HepG2 (cell line): ENCODE data around the gene ISG20L2. TPM values are rescaled to one million over a fixed set of nuclear protein-coding genes. Genes with fewer than 3 reads are reported as not detected.

Experiments
- ATF2 ChIP-seq: sonication (generic); formaldehyde crosslinking; IDR thresholded peaks from 2 replicates; pipeline ENCODE4 v1.4.0; 2020; ENCODE audit warnings: missing genetic modification reagents
- BRD4 ChIP-seq: sonication (generic); formaldehyde crosslinking; IDR thresholded peaks from 2 replicates; pipeline ENCODE4 v1.4.0; 2020; ENCODE audit warnings: missing genetic modification reagents
- HBP1 ChIP-seq: IDR thresholded peaks from 2 replicates; pipeline ENCODE4 v1.6.1; 2016; ENCODE audit warnings: low read depth, control low read depth
- IKZF4 ChIP-seq: sonication (generic); formaldehyde crosslinking; IDR thresholded peaks from 2 replicates; pipeline ENCODE4 v1.5.1; 2020; ENCODE audit warnings: borderline replicate concordance, mild to moderate bottlenecking, low read depth, missing genetic modification reagents; ENCODE audit errors: not compliant biosample characterization
- IKZF5 ChIP-seq: IDR thresholded peaks from 2 replicates; pipeline ENCODE4 v1.6.1; 2018; ENCODE audit warnings: missing genetic modification reagents, mild to moderate bottlenecking, missing compliant biosample characterization
- MAFK ChIP-seq, 2 experiments: IDR thresholded peaks in 1 of 2; conservative IDR thresholded peaks in 1 of 2; 2 replicates each; pipeline ENCODE4 v1.6.1; 2011; ENCODE audit warnings: improper control_type of control experiment in 2 of 2, low read length in 2 of 2
- MAZ ChIP-seq, 2 experiments: sonication (generic) in 1 of 2; formaldehyde crosslinking in 1 of 2; IDR thresholded peaks; 2 replicates each; pipeline versions ENCODE4 v1.5.0 to v1.6.1; 2012 to 2020; ENCODE audit warnings: low read depth in 2 of 2, mild to moderate bottlenecking in 2 of 2, borderline replicate concordance in 1 of 2, improper control_type of control experiment in 1 of 2, low read length in 1 of 2, missing genetic modification reagents in 1 of 2, moderate library complexity in 1 of 2
- MED13 ChIP-seq: sonication (generic); formaldehyde crosslinking; IDR thresholded peaks from 2 replicates; pipeline ENCODE4 v1.5.0; 2020; ENCODE audit warnings: missing genetic modification reagents
- MIXL1 ChIP-seq: IDR thresholded peaks from 2 replicates; pipeline ENCODE4 v1.6.1; 2016
- U2AF1 ChIP-seq: fragments of 200-400 bp; formaldehyde crosslinking; optimal IDR thresholded peaks from 2 replicates; pipeline ENCODE3; 2017; ENCODE audit warnings: mild to moderate bottlenecking, low read depth, low read length
- ZNF143 ChIP-seq: sonication (generic); formaldehyde crosslinking; IDR thresholded peaks from 2 replicates; pipeline ENCODE4 v1.4.0; 2020; ENCODE audit warnings: missing genetic modification reagents
- ZNF17 ChIP-seq: sonication (generic); formaldehyde crosslinking; IDR thresholded peaks from 2 replicates; pipeline ENCODE4 v1.5.0; 2020; ENCODE audit warnings: mild to moderate bottlenecking, missing genetic modification reagents
- ZNF891 ChIP-seq: sonication (generic); formaldehyde crosslinking; IDR thresholded peaks from 2 replicates; pipeline ENCODE4 v1.5.0; 2020; ENCODE audit warnings: mild to moderate bottlenecking, missing genetic modification reagents
- ZSCAN21 ChIP-seq: sonication (generic); formaldehyde crosslinking; IDR thresholded peaks from 2 replicates; pipeline ENCODE4 v1.8.0; 2022; ENCODE audit warnings: mild to moderate bottlenecking, missing genetic modification reagents, moderate library complexity, borderline replicate concordance
- polyA plus RNA-seq, 8 experiments: library from polyadenylated mRNA; depleted of rRNA in 3 of 8; stranded (reverse) in 7 of 8; unstranded in 1 of 8; fragments of >200 nt; fragmentation: Illumina TruSeq in 4 of 8; extraction: Trizol in 4 of 8; gene quantifications; 2 replicates each; pipeline versions ENCODE4 v1.2.1 to v1.2.3, GENCODE V29; 2011 to 2016; ENCODE audit warnings: low read depth in 4 of 8, missing spikeins in 1 of 8, mixed read lengths in 1 of 8; ENCODE audit not compliant: insufficient read depth in 1 of 8
- total RNA-seq, 5 experiments: library from RNA; depleted of rRNA; stranded (reverse); fragments of >200 nt; fragmentation: Illumina TruSeq; extraction: Trizol; gene quantifications; 2 replicates each; pipeline ENCODE4 v1.2.3, GENCODE V29; 2016; ENCODE audit warnings: low read depth in 1 of 5
- TF ChIP-seq, protein P1 (sequence below): IDR thresholded peaks from 2 replicates; pipeline ENCODE4 v1.6.1; 2016; ENCODE audit warnings: missing compliant biosample characterization, missing genetic modification reagents, borderline replicate concordance
- TF ChIP-seq, protein P2 (sequence below): sonication (generic); formaldehyde crosslinking; IDR thresholded peaks from 2 replicates; pipeline ENCODE4 v1.9.0; 2021; ENCODE audit warnings: missing genetic modification reagents, mild to moderate bottlenecking, borderline replicate concordance
- TF ChIP-seq, protein P3 (sequence below): sonication (generic); formaldehyde crosslinking; IDR thresholded peaks from 2 replicates; pipeline ENCODE4 v1.4.0; 2020; ENCODE audit warnings: missing genetic modification reagents

The ISG20L2 gene
- total and polyA plus RNA-seq, 2 of the 13 experiments (the other 11 are each of a cell fraction or from before 2014, with no cell fraction given) = 19.8 to 21.3 TPM

- TF ChIP-seq MAFK (conservative IDR thresholded peaks at IDR 0.05 in 1 of 2, IDR thresholded peaks at IDR 0.05 in 1 of 2; ENCODE audit: low read length in 2 of 2) = no peak
- peak; percentile 83 for TF ChIP-seq ZNF143 (CRISPR knock-in tag)
- TF ChIP-seq IKZF5 (CRISPR knock-in tag) = peak; percentile 61; the same call in 1 of the 2 replicates
- TF ChIP-seq, protein P1, sequence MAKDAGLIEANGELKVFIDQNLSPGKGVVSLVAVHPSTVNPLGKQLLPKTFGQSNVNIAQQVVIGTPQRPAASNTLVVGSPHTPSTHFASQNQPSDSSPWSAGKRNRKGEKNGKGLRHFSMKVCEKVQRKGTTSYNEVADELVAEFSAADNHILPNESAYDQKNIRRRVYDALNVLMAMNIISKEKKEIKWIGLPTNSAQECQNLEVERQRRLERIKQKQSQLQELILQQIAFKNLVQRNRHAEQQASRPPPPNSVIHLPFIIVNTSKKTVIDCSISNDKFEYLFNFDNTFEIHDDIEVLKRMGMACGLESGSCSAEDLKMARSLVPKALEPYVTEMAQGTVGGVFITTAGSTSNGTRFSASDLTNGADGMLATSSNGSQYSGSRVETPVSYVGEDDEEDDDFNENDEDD = peak; percentile 91
- TF ChIP-seq, protein P2, sequence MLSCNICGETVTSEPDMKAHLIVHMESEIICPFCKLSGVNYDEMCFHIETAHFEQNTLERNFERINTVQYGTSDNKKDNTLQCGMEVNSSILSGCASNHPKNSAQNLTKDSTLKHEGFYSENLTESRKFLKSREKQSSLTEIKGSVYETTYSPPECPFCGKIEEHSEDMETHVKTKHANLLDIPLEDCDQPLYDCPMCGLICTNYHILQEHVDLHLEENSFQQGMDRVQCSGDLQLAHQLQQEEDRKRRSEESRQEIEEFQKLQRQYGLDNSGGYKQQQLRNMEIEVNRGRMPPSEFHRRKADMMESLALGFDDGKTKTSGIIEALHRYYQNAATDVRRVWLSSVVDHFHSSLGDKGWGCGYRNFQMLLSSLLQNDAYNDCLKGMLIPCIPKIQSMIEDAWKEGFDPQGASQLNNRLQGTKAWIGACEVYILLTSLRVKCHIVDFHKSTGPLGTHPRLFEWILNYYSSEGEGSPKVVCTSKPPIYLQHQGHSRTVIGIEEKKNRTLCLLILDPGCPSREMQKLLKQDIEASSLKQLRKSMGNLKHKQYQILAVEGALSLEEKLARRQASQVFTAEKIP = no peak
- no peak for TF ChIP-seq MED13 (CRISPR knock-in tag)
- TF ChIP-seq ZSCAN21 = 0 out of 2 replicates have a peak, but pooled peaks have one; percentile 22
- no peak for TF ChIP-seq IKZF4 (CRISPR knock-in tag)
- peak; percentile 99 for TF ChIP-seq MAZ (IDR thresholded peaks at IDR 0.05; ENCODE audit: borderline replicate concordance, low read depth, low read length)
- peak; percentile 100 for TF ChIP-seq MAZ (CRISPR knock-in tag; IDR thresholded peaks at IDR 0.05; ENCODE audit: low read depth)
- TF ChIP-seq ZNF891 (CRISPR knock-in tag) = peak; percentile 73; the same call in 1 of the 2 replicates
- peak; percentile 53; the same call in 1 of the 2 replicates for TF ChIP-seq HBP1 (CRISPR knock-in tag)
- no peak for TF ChIP-seq MIXL1
- peak; percentile 60; the same call in 1 of the 2 replicates for TF ChIP-seq BRD4 (CRISPR knock-in tag)
- TF ChIP-seq ZNF17 (CRISPR knock-in tag) = no peak
- TF ChIP-seq U2AF1 = no peak
- TF ChIP-seq, protein P3, sequence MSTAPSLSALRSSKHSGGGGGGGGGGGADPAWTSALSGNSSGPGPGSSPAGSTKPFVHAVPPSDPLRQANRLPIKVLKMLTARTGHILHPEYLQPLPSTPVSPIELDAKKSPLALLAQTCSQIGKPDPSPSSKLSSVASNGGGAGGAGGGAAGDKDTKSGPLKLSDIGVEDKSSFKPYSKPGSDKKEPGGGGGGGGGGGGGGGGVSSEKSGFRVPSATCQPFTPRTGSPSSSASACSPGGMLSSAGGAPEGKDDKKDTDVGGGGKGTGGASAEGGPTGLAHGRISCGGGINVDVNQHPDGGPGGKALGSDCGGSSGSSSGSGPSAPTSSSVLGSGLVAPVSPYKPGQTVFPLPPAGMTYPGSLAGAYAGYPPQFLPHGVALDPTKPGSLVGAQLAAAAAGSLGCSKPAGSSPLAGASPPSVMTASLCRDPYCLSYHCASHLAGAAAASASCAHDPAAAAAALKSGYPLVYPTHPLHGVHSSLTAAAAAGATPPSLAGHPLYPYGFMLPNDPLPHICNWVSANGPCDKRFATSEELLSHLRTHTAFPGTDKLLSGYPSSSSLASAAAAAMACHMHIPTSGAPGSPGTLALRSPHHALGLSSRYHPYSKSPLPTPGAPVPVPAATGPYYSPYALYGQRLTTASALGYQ (CRISPR knock-in tag) = peak; percentile 37; the same call in 1 of the 2 replicates
- TF ChIP-seq ATF2 (CRISPR knock-in tag) = peak; percentile 53; the same call in 1 of the 2 replicates
Observed at GRCh38 chr1:156751757-156752481, 23.4 kb upstream of the ISG20L2 start (continued).
